GM19023 (cell line): Measurements from ENCODE around the gene FZD2.
"Not testable (repeated sequence)": the region's sequence is repeated elsewhere in the genome, so short reads cannot be mapped to it uniquely, and the experiment has no call there.

Experiments used
- ATAC-seq: cut with Tn5 transposase; IDR thresholded peaks from one replicate; pipeline ENCODE4 v1.9.1; 2021; ENCODE audit warnings: mild to moderate bottlenecking, moderate library complexity; ENCODE audit not compliant: unreplicated experiment

FZD2 gene

DNA sequence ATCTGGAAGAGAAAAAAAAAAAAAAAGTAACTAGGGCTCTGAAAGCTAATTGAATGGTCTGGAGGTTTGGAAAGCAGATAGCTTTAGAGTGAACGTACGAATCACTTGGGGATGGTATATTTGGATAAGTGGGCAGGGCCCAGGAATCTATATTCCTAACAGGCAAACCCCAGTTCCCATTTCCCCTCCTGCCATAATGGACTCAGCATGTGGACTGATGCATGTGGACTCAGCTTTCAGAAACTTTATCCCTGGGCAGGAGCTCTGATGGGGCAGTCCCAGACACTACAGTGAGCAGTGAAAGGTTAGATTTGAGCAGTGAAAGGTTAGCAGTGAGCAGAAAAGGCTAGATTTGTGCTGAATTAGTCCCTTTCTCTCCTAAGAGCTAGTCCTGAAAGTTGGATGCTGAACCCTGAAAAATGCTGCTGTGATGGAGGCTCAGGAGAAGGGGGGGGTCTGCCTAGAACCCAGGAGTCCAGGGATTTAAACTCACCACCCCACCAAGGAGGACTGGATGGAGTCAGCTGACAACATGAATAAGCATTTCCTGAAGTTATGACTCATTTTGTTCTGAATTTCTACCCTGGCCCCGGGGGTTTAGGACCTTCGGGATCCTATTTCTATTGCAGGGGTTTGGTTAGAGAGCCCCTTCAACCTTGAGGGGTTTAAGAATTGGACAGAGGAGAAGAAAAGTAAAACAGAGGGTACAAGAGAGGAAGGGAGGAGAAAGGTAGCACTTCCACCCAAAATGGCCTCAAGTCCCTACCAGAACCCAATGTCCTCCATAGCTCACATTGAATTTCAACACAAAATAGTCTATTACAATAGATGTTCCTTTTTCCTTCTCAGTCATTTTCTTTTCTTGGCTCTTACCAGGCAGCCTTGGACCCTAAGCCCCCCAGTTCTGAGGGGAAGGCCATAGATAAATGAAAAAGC is 10.3 kb upstream of the FZD2 start:
- ATAC-seq, result no peak

DNA sequence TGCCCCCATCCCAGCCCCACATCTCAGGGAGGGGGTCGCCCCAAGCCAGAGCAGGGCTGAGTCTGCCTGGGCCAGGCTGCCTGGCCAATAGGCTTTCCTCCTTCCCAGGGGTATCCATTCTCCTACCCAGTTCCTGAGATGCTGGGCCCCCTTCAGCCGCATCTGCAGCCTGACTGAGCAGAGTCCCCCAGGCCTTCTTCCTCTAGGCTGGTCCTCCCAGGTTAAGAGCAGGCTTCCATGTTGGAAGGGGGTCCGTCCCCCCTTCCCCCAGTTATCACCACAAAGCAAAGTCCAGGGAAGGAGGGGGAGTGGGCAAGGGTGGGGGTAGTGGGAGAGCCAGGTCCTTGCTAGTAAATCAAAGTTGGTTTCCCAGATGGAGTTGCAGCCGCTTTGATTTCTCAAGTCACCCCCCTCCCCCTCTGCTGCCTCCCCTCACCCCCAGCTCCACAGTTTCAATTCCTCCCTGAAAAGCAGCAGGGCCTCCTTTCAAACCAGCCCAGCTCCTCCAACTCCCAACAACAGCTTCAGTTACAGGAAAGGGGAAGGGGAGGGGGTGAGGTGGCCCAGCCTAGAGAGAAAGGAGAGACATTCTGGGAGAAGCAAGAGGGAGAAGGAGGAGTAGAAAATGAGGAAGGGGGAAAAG is 9.5 kb upstream of the FZD2 start:
- ATAC-seq, result no peak

DNA sequence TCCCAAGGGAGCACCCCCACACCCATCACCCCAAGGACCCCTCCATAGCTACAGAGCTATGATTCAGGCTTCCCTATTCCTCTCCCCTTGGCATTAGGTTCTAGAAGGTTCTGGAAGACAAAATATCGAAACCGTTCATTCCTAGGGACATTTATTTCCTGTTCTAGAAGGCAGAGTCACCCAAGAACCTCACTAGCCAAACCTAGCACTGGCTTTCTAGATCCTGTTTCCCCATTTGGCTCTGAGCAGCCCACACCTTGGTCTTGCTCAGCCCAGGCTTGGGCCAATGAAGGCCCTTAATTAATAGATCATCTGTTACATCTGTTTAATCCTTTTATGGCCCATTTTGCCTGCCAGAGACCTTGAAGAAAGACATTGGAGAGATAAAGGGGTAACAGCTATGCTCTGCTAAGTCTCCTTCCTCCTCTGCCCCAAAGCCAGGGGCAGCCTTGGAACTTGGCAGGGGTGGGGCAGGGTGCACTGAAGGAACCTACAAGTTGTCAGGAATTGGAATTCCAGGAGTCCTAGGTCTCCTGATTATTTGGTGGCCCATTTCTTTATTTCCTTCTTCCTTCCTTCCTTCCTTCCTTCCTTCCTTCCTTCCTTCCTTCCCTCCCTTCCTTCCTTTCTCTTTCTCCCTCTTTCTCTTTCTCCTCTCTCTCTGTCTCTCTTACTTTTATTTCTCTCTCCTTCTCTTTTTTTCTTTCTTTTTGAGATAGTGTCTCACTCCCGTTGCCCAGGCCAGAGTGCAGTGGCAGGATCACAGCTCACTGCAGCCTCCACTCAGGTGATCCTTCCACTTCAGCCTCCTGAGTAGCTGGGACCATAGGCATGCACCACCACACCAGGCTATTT is 8.7 kb upstream of the FZD2 start:
- no peak for ATAC-seq

DNA sequence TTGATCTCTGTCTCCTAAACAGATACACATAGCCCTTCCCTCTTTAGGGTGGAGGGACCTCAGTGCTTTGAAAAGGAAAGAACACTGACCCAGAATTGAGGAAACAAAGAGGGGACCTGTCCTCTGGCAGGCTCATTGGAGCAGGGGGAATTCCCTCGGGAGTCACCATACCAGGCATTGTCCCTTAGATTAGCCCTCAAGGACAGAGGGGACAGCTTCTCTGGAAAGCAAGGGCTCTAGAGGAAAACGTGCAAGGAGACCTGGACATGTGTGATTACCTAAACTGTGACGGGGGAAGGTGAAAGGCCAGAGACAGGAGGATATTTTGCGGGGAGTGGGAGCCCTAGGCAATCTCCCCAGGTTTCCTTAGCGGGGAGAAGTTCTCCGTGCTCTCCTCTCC is 7.6 kb upstream of the FZD2 start:
- ATAC-seq, result no peak

DNA sequence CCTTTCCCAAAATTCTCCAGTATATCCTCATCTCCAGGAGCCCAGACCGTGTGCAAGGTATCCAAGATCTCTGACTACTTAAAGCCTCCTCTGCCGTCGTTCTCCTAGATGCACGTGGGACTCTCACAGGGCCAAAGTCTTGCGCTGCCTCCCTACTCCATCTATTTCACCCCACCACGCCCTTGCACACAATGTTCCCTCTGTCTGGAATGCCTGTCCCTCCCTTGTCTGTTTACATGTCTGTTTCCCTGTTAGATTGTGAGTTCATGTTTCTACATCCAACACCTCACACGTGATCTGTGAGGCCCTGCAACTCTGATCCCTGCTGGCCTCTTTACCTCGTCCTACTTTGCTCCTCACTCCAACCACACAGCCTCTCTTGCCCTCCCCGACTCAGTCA is 4.9 kb upstream of the FZD2 start:
- no peak for ATAC-seq

DNA sequence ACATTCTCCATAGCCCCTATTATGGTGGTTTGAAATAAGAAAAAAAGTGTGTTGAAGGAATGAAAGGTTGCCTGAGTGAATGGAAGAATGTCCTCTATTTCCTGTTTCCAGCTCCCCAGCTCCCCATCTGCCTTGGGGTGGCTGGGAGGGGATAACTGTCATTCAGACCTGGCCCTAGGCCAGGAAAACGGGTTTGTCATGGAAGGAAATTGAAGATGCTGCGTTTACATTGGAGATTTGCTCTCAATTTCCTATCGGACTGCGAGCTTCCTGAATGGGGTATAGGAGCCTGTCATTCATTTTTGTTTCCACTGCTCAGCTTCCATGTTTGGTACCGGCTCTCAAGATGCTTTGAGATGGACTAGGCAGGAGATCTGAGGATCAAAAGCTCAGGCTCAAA is 2.2 kb upstream of the FZD2 start:
- ATAC-seq, result no peak

DNA sequence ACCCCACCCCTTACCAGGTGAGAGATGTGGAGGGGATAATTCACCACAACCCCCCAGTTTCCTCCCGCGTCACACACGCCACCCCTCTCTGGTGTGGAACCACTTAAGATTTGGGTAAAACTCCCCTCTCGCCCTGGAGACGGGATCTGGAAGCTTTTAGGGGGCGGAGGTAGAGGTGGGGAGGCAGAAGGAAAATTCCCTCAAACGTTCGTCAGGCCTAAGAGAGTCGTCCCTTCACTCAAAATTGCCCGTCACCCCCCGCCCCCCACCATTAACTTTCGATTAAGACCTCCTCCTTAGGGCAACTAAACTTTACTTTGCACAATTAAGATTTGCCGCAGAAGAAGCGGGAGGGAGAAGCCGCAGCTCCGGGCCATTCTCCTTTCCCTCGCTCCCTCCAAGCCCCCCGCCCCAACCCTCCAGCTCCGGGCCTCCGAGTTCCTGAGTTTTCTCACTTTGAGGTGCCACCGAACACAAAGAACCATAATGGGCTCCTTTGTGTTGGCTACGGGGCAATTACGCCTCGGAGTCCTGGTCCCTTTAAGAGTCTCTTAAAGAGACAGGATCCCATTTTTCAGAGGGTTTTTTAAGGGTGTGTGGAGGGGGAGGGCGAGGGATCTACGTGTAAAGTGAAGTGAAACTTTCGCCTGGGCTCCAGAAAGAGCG is 985 bp upstream of the FZD2 start:
- ATAC-seq, result no peak

DNA sequence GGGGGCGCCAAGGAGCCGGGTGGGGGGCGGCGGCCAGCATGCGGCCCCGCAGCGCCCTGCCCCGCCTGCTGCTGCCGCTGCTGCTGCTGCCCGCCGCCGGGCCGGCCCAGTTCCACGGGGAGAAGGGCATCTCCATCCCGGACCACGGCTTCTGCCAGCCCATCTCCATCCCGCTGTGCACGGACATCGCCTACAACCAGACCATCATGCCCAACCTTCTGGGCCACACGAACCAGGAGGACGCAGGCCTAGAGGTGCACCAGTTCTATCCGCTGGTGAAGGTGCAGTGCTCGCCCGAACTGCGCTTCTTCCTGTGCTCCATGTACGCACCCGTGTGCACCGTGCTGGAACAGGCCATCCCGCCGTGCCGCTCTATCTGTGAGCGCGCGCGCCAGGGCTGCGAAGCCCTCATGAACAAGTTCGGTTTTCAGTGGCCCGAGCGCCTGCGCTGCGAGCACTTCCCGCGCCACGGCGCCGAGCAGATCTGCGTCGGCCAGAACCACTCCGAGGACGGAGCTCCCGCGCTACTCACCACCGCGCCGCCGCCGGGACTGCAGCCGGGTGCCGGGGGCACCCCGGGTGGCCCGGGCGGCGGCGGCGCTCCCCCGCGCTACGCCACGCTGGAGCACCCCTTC is 484 bp downstream of the FZD2 start:
- no peak for ATAC-seq

DNA sequence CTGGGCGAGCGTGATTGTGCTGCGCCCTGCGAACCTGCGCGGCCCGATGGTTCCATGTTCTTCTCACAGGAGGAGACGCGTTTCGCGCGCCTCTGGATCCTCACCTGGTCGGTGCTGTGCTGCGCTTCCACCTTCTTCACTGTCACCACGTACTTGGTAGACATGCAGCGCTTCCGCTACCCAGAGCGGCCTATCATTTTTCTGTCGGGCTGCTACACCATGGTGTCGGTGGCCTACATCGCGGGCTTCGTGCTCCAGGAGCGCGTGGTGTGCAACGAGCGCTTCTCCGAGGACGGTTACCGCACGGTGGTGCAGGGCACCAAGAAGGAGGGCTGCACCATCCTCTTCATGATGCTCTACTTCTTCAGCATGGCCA is 1.0 kb downstream of the FZD2 start:
- ATAC-seq, result no peak

DNA sequence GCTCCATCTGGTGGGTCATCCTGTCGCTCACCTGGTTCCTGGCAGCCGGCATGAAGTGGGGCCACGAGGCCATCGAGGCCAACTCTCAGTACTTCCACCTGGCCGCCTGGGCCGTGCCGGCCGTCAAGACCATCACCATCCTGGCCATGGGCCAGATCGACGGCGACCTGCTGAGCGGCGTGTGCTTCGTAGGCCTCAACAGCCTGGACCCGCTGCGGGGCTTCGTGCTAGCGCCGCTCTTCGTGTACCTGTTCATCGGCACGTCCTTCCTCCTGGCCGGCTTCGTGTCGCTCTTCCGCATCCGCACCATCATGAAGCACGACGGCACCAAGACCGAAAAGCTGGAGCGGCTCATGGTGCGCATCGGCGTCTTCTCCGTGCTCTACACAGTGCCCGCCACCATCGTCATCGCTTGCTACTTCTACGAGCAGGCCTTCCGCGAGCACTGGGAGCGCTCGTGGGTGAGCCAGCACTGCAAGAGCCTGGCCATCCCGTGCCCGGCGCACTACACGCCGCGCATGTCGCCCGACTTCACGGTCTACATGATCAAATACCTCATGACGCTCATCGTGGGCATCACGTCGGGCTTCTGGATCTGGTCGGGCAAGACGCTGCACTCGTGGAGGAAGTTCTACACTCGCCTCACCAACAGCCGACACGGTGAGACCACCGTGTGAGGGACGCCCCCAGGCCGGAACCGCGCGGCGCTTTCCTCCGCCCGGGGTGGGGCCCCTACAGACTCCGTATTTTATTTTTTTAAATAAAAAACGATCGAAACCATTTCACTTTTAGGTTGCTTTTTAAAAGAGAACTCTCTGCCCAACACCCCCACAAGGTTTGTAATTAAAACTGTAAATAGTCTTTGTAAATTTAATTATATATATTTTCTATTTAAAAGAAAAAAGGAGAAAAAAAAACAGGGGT is 1.7 kb downstream of the FZD2 start:
- no peak for ATAC-seq

DNA sequence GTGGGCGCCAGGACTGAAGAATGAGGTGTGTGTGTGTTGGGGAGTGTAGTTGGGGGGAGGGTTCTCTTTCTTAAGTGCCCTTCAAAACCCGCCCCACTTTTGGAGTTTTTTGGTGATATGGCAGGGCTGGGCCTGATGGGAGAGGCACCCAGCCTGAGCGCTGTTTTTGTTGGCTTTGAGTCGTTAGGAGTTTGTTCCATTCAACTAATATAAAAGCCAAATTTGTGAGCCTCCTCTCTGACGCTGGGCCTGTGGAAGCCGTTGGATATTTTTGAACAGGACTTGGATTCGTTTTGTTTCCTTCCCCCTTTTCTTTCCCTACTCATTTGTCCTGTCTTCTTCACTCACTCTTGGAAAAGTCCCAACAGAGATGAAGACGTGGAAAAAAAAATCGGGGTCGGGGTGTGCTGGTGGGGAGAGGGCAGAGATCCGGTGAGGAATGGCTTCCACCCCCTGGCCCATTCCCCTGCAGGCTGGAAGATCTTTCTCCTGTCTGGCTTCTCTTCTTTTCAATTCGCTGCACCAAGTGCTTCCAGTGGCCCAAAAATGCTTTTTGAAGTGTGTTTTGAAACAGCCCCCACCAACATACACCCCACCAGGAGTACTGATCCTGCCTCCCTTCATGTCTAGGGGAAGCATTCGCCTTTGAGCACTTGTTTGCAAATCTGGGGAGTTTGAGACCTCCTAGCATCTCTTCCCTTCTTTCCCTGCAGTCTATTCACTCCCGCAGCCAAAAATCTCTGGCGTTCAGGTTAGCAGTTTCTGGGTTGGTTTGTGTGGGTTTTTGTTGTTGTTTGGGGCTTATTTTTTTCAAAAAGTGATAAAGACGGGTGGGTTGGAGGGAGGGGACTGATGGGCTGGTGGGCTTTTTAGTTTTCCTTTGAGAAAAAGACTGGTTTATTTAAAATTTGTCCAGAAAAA is 2.6 kb downstream of the FZD2 start:
- ATAC-seq, result no peak

DNA sequence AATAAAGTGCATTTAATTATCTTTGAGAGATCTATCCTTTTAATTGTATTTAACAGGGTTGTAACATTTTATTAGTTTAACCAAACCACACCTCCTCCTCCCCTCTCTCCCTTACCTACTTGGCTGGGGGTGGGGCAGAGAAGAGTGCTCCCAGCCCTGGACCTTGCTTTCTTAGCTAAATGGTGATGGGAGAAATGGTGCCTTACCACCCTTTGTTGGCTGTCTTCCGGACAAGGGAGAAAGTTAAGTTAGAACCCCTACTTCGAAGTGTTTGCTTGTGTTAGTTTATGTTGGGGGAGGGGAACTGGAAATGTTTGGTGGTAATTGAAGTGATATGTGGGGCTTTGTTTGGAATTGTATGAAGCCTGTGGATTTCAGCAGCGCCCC is 3.9 kb downstream of the FZD2 start:
- ATAC-seq, result no peak

DNA sequence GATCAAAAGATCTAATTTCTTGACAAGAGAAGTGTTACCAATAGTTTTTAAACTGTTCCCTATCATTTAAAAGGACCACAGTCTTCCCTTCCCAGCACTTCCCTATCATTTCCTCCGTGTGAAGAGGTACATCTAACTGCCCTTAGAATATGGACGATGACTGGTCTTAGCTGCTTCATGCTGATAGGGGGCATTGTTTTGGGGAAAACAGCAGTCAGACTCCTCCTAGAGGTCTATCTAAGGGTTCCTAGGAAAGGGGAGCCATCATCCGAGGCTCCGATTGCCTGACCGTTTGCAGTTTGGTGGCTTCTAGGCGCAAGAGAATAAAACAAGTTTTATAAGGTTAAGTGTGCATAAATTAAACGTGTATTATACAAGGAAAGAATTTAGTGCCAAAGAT is 7.1 kb downstream of the FZD2 start:
- ATAC-seq, result no peak

DNA sequence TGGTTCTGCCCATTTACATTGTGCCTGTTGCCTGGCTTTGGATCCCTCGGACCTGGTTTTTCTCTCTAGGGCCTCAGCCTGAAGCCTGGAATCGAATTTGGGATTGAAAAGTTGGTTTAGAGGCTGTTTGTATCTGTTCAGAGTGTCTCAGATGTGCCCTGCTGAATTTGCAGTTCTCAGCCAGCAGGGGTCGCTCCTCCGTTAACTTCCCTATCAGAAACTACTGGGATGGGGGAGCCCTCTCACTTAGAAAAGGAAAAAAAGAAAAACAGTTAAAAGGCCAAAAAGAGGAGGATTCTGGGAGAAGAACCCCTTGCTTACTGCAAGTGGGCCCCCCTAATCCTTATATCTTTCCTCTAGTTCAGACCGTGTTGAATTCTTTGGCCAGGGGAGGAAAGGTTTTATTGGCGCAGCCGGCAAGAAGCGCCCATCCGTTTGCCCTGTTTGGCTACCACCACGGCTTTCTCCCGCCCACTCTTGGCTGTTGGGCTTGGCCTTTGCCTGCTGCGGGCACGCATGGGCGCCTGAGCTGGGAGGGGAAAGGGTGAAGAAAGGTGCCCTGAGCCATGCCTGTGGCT is 8.7 kb downstream of the FZD2 start:
- no peak for ATAC-seq

DNA sequence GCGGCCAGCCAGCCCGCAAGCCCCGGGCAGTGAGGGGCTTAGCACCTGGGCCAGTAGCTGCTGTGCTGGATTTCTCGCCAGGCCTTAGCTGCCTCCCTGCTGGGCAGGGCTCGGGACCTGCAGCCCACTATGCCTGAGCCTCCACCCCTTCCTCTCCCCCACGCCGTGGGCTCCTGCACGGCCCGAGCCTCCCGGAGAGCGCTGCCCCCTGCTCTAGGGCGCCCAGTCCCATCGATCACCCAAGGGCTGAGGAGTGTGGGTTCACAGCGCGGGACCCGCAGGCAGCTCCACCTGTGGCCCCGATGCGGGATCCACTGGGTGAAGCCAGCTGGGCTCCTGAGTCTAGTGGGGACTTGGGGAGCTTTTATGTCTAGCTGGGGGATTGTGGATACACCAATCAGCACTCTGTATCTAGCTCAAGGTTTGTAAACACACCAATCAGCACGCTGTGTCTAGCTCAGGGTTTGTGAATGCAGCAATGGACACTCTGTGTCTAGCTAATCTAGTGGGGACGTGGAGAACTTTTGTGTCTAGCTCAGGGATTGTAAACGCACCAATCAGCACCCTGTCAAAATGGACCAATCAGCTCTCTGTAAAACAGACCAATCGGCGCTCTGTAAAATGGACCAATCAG is 11.1 kb downstream of the FZD2 start:
- not testable (repeated sequence) for ATAC-seq

DNA sequence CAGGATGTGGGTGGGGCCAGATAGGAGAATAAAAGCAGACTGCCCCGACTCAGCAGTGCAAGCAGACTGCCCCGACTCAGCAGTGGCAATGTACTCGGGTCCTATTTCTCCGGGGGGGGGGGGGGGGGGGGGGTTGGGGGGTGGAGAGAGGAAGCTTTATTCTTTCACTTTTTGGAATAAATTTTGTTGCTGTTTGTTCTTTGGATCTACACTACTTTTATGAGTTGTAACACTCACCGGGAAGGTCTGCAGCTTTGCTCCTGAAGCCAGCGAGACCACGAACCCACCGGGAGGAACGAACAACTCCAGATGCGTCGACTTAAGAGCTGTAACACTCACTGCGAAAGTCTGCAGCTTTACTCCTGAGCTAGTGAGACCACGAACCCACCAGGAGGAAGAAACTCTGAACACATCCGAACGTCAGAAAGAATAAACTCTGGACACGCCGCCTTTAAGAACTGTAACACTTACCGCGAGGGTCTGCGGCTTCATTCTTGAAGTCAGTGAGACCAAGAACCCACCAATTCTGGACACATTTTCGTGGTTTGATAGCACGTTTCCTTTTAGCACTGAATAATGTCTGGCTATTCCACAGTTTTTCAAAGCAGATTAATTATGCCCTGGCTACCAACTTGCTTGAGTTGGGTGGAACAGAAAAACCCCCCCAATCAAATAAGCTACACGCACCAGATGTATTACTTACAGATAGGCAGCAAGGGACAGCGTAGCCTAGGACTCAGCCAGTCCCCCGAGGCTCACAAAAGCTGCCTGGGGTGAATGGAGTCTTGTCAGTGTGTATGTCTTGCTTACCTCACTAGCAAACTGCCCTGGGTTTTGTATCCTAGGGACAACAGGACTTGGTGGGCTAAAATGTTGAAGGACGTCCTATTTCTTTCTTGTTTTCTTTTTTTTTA is 11.9 kb downstream of the FZD2 start:
- ATAC-seq, result no peak

DNA sequence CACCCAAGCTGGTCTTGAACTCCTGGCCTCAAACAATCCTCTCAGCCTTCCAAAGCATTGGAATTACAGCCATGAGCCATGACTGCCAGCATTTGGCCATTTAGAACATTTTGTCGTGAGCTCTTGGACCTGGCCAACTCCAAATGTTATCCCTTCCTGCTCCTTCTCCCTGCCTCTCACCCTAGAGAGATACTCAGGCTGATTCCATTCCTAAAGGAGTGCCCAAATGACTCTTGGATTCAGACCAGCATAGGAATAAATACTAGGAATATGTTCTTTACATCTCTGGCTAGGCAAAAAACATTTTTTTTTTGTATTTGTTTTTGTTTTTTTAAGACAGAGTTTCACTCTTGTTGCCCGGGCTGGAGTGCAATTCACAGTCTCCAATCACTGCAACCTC is 15.5 kb downstream of the FZD2 start:
- ATAC-seq, result no peak
